HL-60/S4 (cell line): Measurements from ENCODE around the gene ZNF333.

Experiments
- in situ Hi-C: fragments of 300-500 bp; cut with MboI; formaldehyde crosslinking; loops from 2 replicates; pipeline ENCODE4 v1.14.3; 2022; ENCODE audit warnings: low sequenced_read_pairs

ZNF333 gene

GRCh38 chr19:14689598-14690503, at the start of gene ZNF333:
TSS of gene ZNF333 (plus strand) at chr19:14690048. CDS start at chr19:14693492, 3,444 bp downstream.
- in situ Hi-C loops, result loop anchor here (5.0 kb wide), 1 partner anchor 118 kb away; the partner anchor contains the start of gene NDUFB7

- in situ Hi-C loops, result no loop called here
These were observed 41.3 kb upstream of the ZNF333 start for GRCh38 chr19:14648506-14648905.

GRCh38 chr19:14649020-14649419, 40.8 kb upstream of the ZNF333 start:
- in situ Hi-C loops, result no loop called here

GRCh38 chr19:14650161-14650560, 39.7 kb upstream of the ZNF333 start:
- in situ Hi-C loops, result no loop called here

GRCh38 chr19:14654786-14655560, 34.9 kb upstream of the ZNF333 start:
- in situ Hi-C loops, result no loop called here

- in situ Hi-C loops, result no loop called here
These were observed 34.1 kb upstream of the ZNF333 start for GRCh38 chr19:14655726-14656125.

- in situ Hi-C loops, result no loop called here
These were observed 29.9 kb upstream of the ZNF333 start for GRCh38 chr19:14659874-14660489.

GRCh38 chr19:14661372-14661924, 28.4 kb upstream of the ZNF333 start:
- in situ Hi-C loops, result no loop called here

- in situ Hi-C loops, result no loop called here
These were observed 19.9 kb upstream of the ZNF333 start for GRCh38 chr19:14669940-14670339.

GRCh38 chr19:14670408-14670807, 19.4 kb upstream of the ZNF333 start:
- in situ Hi-C loops, result no loop called here

- in situ Hi-C loops, result no loop called here
These were observed 17.5 kb upstream of the ZNF333 start for GRCh38 chr19:14672188-14672872.

GRCh38 chr19:14673088-14673487, 16.8 kb upstream of the ZNF333 start:
- in situ Hi-C loops, result no loop called here

- in situ Hi-C loops, result no loop called here
These were observed 15.1 kb upstream of the ZNF333 start, which contains the start of gene ADGRE3 for GRCh38 chr19:14674764-14675163. TSS of gene ADGRE3 (minus strand) at chr19:14674844. CDS start at chr19:14674770, 74 bp downstream.

GRCh38 chr19:14676762-14677161, 13.1 kb upstream of the ZNF333 start:
- in situ Hi-C loops, result no loop called here

GRCh38 chr19:14677464-14677863, 12.4 kb upstream of the ZNF333 start:
- in situ Hi-C loops, result no loop called here

GRCh38 chr19:14678199-14678598, 11.6 kb upstream of the ZNF333 start:
- in situ Hi-C loops, result no loop called here

- in situ Hi-C loops, result no loop called here
These were observed 7.8 kb upstream of the ZNF333 start for GRCh38 chr19:14682084-14682483.

GRCh38 chr19:14683439-14683838, 6.4 kb upstream of the ZNF333 start:
- in situ Hi-C loops, result no loop called here

- in situ Hi-C loops, result loop anchor here (5.0 kb wide), 1 partner anchor 114 kb away; the partner anchor contains the start of gene NDUFB7
These were observed 3.4 kb upstream of the ZNF333 start for GRCh38 chr19:14686411-14686810.

- in situ Hi-C loops, result no loop called here
These were observed 4.9 kb downstream of the ZNF333 start for GRCh38 chr19:14694641-14695266.
